ENCODE measurements around the gene C3orf80. TPM values are rescaled to one million over a fixed set of nuclear protein-coding genes. Genes with fewer than 3 reads are reported as not detected.
"Not testable (repeated sequence)": the region's sequence is repeated elsewhere in the genome, so short reads cannot be mapped to it uniquely, and the experiment has no call there.

C3orf80 gene
- total and polyA plus RNA-seq, 5 donors from 2014 or later: 0.15 TPM; not detected in 4

DNA sequence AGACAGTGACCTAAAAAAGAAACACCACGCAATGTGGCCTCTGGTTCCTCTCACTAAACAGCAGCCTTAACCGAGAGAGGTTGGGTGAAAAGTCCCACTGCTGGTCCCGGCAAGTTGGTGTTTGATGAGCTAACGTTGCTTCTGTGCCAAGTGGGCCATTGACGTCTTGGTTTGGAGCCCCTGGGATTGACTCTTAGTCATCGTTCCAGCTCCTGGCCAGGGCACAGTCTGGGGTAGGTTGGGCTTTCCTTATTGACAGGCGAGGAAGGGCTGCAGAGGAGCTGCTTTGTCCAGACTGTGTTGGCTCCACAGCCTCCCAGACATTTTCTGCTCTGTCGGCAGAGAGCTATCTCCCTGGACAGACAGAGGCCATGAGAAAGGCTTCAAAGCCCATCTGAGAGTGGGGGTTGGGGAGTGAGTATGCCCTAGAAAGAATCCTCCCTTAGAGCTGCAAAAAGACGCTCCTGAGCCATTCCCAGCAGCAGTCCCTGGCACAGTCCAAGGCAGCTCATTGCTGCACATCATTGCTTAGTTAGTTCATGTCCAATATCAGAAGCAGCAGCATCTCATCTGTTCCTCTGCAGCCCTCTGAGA is 28.6 kb upstream of the C3orf80 start:
- H3K27me3 Mint-ChIP-seq: no peaks in the 10 kb centered on the region
- no peak overlapping the region for H3K27ac ChIP-seq (ENCODE audit: insufficient read depth, low read length, poor library complexity, severe bottlenecking)
- H3K27ac Mint-ChIP-seq: no peak overlapping the region
- no peaks in the 10 kb centered on the region for H3K4me1 Mint-ChIP-seq
- no peaks in the 10 kb centered on the region for H3K36me3 Mint-ChIP-seq
- H3K36me3 ChIP-seq (ENCODE audit: control insufficient read depth, insufficient read depth, low read length): no peaks in the 10 kb centered on the region
- DNase-seq: no peak
- no peak for ATAC-seq (ENCODE audit: low read depth in 2 of 2)
- no peaks in the 10 kb centered on the region for H3K4me1 ChIP-seq (ENCODE audit: control insufficient read depth, insufficient read depth, low read length, poor library complexity, severe bottlenecking)
- no peaks in the 10 kb centered on the region for H3K9me3 ChIP-seq (ENCODE audit: control insufficient read depth in 2 of 2, low read length in 2 of 2)
- H3K4me3 Mint-ChIP-seq: no peak overlapping the region
- no peaks in the 10 kb centered on the region for H3K27me3 ChIP-seq (ENCODE audit: control insufficient read depth, insufficient read depth, low read length)
- peaks cover 0 to 2% (median 0%) of the 10 kb centered on the region in 7 donors for H3K9me3 Mint-ChIP-seq
- no peak overlapping the region for H3K4me3 ChIP-seq (ENCODE audit: low read depth, low read length)

DNA sequence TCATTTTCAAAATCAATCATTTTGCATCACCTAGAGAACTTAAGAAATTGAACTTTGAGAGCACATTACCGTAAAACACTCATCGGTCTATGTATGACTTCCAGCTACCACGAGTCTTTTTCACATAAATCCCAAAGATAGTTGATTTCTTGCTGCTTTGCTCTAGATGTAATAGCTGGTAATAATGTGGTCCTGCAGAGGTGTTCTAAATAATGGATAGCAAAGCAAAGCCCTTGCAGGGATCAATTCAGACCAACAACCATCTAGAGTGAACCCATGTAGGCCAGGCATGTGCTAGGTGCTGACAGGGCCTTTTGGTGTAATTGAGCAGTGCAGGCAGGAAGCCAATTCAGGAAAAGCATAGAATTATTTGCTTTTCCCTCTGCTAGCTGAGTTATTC is 26.1 kb upstream of the C3orf80 start:
- no peak for ATAC-seq (ENCODE audit: low read depth in 2 of 2)
- Histone ChIP-seq H3K4me3 (ENCODE audit: low read depth, low read length) (no peak overlapping the region), H3K9me3 (ENCODE audit: control insufficient read depth in 2 of 2, low read length in 2 of 2) (no peaks in the 10 kb centered on the region), H3K4me1 (ENCODE audit: control insufficient read depth, insufficient read depth, low read length, poor library complexity, severe bottlenecking) (no peaks in the 10 kb centered on the region), H3K36me3 (ENCODE audit: control insufficient read depth, insufficient read depth, low read length) (no peaks in the 10 kb centered on the region), H3K27ac (ENCODE audit: insufficient read depth, low read length, poor library complexity, severe bottlenecking) (no peak overlapping the region), H3K27me3 (ENCODE audit: control insufficient read depth, insufficient read depth, low read length) (no peaks in the 10 kb centered on the region)
- no peak for DNase-seq
- Mint-ChIP-seq H3K9me3 (peaks cover 0 to 2% (median 0%) of the 10 kb centered on the region in 7 donors), H3K36me3 (no peaks in the 10 kb centered on the region), H3K27ac (no peak overlapping the region), H3K4me1 (no peaks in the 10 kb centered on the region), H3K27me3 (no peaks in the 10 kb centered on the region), H3K4me3 (no peak overlapping the region)

DNA sequence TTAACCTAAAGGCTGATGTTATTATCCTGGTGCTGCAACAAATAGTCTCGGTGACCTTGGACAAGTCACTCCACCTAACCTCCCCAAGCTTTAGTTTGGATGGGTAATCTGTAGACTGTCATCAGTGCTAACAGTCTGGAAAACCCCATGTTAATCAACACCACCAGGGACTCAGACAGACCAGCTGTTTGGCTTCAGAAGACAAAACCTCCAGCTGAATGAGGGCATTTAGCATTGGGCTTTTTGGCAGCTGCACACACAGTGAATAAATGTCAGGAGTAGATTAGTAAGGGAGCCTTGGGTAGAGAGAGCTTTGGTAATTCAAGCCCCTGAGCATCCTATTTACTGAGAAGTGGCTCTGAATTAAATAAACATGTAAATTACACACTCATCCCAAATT is 24.9 kb upstream of the C3orf80 start:
- Mint-ChIP-seq H3K4me1 (no peaks in the 10 kb centered on the region), H3K9me3 (peaks cover 0 to 2% (median 0%) of the 10 kb centered on the region in 7 donors), H3K27me3 (no peaks in the 10 kb centered on the region), H3K4me3 (no peak overlapping the region), H3K36me3 (no peaks in the 10 kb centered on the region), H3K27ac (no peak overlapping the region)
- Histone ChIP-seq H3K36me3 (ENCODE audit: control insufficient read depth, insufficient read depth, low read length) (no peaks in the 10 kb centered on the region), H3K27me3 (ENCODE audit: control insufficient read depth, insufficient read depth, low read length) (no peaks in the 10 kb centered on the region), H3K4me1 (ENCODE audit: control insufficient read depth, insufficient read depth, low read length, poor library complexity, severe bottlenecking) (no peaks in the 10 kb centered on the region), H3K4me3 (ENCODE audit: low read depth, low read length) (no peak overlapping the region), H3K27ac (ENCODE audit: insufficient read depth, low read length, poor library complexity, severe bottlenecking) (no peak overlapping the region), H3K9me3 (ENCODE audit: control insufficient read depth in 2 of 2, low read length in 2 of 2) (no peaks in the 10 kb centered on the region)
- DNase-seq (no peak), ATAC-seq (ENCODE audit: low read depth in 2 of 2) (no peak)

DNA sequence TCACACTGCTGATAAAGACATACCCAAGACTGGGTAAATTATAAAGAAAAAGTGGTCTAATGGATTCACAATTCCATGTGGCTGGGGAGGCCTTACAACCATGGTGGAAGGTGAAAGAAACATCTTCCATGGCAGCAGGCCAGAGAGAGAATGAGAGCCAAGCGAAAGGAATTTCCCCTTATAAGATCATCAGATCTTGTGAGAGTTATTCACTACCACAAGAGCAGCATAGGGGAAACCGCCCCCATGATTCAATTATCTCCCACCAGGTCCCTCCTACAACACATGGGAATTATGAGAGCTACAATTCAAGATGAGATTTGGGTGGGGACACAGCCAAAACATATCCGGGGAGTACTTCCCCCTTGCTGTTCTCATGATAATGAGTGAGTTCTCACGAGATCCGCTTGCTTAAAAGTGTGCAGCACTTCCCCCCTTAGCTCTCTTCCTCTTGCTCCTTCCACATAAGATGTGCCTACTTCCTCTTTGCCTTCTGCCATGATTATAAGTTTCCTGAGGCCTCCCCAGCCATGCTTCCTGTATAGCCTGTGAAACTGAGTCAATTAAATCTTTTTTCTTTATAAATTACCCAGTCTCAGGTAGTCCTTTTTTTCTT is 20.7 kb upstream of the C3orf80 start:
- H3K4me1 Mint-ChIP-seq; H3K27me3 ChIP-seq (ENCODE audit: control insufficient read depth, insufficient read depth, low read length); H3K36me3 ChIP-seq (ENCODE audit: control insufficient read depth, insufficient read depth, low read length); H3K4me3 ChIP-seq (ENCODE audit: low read depth, low read length); H3K4me3 Mint-ChIP-seq; H3K4me1 ChIP-seq (ENCODE audit: control insufficient read depth, insufficient read depth, low read length, poor library complexity, severe bottlenecking); ATAC-seq (ENCODE audit: low read depth in 2 of 2); H3K36me3 Mint-ChIP-seq; H3K9me3 ChIP-seq (ENCODE audit: control insufficient read depth in 2 of 2, low read length in 2 of 2); H3K27ac Mint-ChIP-seq; H3K27me3 Mint-ChIP-seq; H3K9me3 Mint-ChIP-seq; H3K27ac ChIP-seq (ENCODE audit: insufficient read depth, low read length, poor library complexity, severe bottlenecking); DNase-seq: not testable (repeated sequence)

DNA sequence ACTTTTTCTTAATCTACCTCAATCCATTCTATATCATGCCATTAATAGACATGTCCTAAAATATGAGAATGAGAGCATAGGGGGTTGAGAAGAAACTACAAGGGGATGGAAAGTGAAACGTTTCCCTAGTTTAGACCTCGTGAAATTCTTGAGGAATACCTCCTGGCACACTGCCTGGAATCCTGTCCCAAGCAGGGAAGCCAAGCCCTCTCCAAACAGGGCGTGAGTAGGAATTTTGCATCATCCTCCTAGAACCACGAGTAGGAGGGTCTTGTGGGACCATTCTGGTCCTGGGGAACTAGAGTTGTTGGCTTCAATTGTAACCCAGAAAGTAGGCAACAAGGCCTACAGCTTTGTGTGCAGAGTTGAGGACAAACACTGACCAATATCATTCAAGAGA is 19.6 kb upstream of the C3orf80 start:
- Mint-ChIP-seq H3K27ac (no peak overlapping the region), H3K9me3 (peaks cover 0 to 2% (median 0%) of the 10 kb centered on the region in 7 donors), H3K27me3 (peaks cover 2% of the 10 kb centered on the region), H3K4me1 (peaks cover 0 to 4% (median 0%) of the 10 kb centered on the region in 4 donors), H3K36me3 (no peaks in the 10 kb centered on the region), H3K4me3 (no peak overlapping the region)
- H3K4me3 ChIP-seq (ENCODE audit: low read depth, low read length): no peak overlapping the region
- ATAC-seq (ENCODE audit: low read depth in 2 of 2): no peak
- DNase-seq: no peak
- no peaks in the 10 kb centered on the region for H3K36me3 ChIP-seq (ENCODE audit: control insufficient read depth, insufficient read depth, low read length)
- H3K9me3 ChIP-seq (ENCODE audit: control insufficient read depth in 2 of 2, low read length in 2 of 2): no peaks in the 10 kb centered on the region
- peaks cover 5% of the 10 kb centered on the region for H3K27me3 ChIP-seq (ENCODE audit: control insufficient read depth, insufficient read depth, low read length)
- H3K27ac ChIP-seq (ENCODE audit: insufficient read depth, low read length, poor library complexity, severe bottlenecking): no peak overlapping the region
- H3K4me1 ChIP-seq (ENCODE audit: control insufficient read depth, insufficient read depth, low read length, poor library complexity, severe bottlenecking): no peaks in the 10 kb centered on the region

DNA sequence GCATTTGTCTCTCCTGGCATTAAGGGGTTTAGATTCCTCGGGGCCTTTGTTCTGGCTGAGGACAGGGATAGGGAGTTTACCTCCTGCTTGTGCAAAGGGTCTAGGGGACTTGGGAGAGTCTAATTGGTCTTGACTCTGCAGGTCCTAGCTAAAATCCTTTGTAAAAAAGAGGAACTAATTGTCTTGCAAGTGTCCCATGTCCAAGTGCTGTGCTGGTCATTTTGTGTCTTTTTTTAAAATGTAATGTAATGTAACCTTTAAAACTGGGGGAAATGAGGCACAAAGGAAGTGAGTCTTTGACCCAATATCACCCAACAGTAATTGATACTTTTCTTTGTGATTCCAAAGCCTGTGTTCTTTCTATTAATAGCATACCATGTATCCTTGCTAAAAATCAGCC is 14.9 kb upstream of the C3orf80 start:
- no peak overlapping the region for H3K27ac ChIP-seq (ENCODE audit: insufficient read depth, low read length, poor library complexity, severe bottlenecking)
- DNase-seq: no peak
- H3K4me3 Mint-ChIP-seq: no peak overlapping the region
- H3K36me3 Mint-ChIP-seq: no peaks in the 10 kb centered on the region
- H3K9me3 Mint-ChIP-seq: no peaks in the 10 kb centered on the region
- ATAC-seq (ENCODE audit: low read depth in 2 of 2): no peak
- no peaks in the 10 kb centered on the region for H3K36me3 ChIP-seq (ENCODE audit: control insufficient read depth, insufficient read depth, low read length)
- no peak overlapping the region for H3K4me3 ChIP-seq (ENCODE audit: low read depth, low read length)
- H3K4me1 Mint-ChIP-seq: peaks cover 0 to 4% (median 0%) of the 10 kb centered on the region in 4 donors
- H3K27me3 ChIP-seq (ENCODE audit: control insufficient read depth, insufficient read depth, low read length): peaks cover 19% of the 10 kb centered on the region
- no peaks in the 10 kb centered on the region for H3K9me3 ChIP-seq (ENCODE audit: control insufficient read depth in 2 of 2, low read length in 2 of 2)
- H3K27ac Mint-ChIP-seq: no peak overlapping the region
- peaks cover 33% of the 10 kb centered on the region for H3K27me3 Mint-ChIP-seq
- no peaks in the 10 kb centered on the region for H3K4me1 ChIP-seq (ENCODE audit: control insufficient read depth, insufficient read depth, low read length, poor library complexity, severe bottlenecking)

DNA sequence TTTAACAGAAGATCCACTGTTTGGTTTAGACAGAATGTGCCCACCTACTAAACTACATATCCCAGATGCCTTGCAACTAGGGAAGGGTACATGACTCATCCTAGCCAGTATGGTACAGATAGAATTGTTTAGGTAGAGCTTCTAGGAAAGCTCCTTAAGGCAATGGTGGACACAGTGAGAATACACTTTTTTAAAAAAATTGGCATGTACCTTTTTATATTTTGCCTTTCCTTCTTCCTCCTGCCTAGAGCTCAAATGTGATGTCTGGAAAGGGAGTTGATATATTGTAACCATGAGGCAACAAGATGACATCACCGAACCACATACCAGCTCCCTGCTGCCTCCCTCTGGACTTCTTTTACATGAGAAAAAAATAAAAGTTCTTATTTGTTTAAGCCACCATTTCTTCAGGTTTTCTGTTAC is 14.4 kb upstream of the C3orf80 start:
- H3K36me3 Mint-ChIP-seq: no peaks in the 10 kb centered on the region
- peaks cover 0 to 4% (median 0%) of the 10 kb centered on the region in 4 donors for H3K4me1 Mint-ChIP-seq
- DNase-seq: no peak
- Histone ChIP-seq H3K27ac (ENCODE audit: insufficient read depth, low read length, poor library complexity, severe bottlenecking) (no peak overlapping the region), H3K9me3 (ENCODE audit: control insufficient read depth in 2 of 2, low read length in 2 of 2) (no peaks in the 10 kb centered on the region), H3K27me3 (ENCODE audit: control insufficient read depth, insufficient read depth, low read length) (peaks cover 20% of the 10 kb centered on the region), H3K36me3 (ENCODE audit: control insufficient read depth, insufficient read depth, low read length) (no peaks in the 10 kb centered on the region), H3K4me3 (ENCODE audit: low read depth, low read length) (no peak overlapping the region), H3K4me1 (ENCODE audit: control insufficient read depth, insufficient read depth, low read length, poor library complexity, severe bottlenecking) (no peaks in the 10 kb centered on the region)
- H3K27me3 Mint-ChIP-seq: peaks cover 33% of the 10 kb centered on the region
- no peak overlapping the region for H3K27ac Mint-ChIP-seq
- H3K9me3 Mint-ChIP-seq: no peaks in the 10 kb centered on the region
- no peak for ATAC-seq (ENCODE audit: low read depth in 2 of 2)
- H3K4me3 Mint-ChIP-seq: no peak overlapping the region

DNA sequence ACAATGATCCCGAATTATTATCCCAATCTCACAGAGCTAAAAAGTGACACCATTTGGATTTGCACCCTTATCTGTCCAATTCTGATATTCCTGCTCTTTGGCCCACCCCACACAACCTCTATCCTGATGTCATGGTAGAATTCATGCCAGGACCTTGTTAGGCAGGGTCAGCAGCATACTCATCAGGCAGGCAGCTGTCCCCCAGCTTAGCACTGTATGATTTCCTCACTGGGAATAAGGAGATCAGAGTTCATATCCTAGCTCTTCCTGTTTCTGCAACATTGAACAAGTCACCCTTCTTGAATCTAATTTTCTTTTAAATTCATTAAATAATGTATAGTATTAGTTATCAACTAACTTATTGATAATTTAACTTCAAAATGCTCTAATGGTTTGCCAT is 12.0 kb upstream of the C3orf80 start:
- Mint-ChIP-seq H3K4me1 (peaks cover 0 to 4% (median 0%) of the 10 kb centered on the region in 4 donors), H3K27ac (no peak overlapping the region), H3K4me3 (no peak overlapping the region), H3K27me3 (peaks cover 48% of the 10 kb centered on the region), H3K36me3 (no peaks in the 10 kb centered on the region), H3K9me3 (no peaks in the 10 kb centered on the region)
- peaks cover 23% of the 10 kb centered on the region for H3K27me3 ChIP-seq (ENCODE audit: control insufficient read depth, insufficient read depth, low read length)
- ATAC-seq (ENCODE audit: low read depth in 2 of 2) (no peak), DNase-seq (no peak)
- H3K27ac ChIP-seq (ENCODE audit: insufficient read depth, low read length, poor library complexity, severe bottlenecking): no peak overlapping the region
- no peaks in the 10 kb centered on the region for H3K36me3 ChIP-seq (ENCODE audit: control insufficient read depth, insufficient read depth, low read length)
- no peaks in the 10 kb centered on the region for H3K9me3 ChIP-seq (ENCODE audit: control insufficient read depth in 2 of 2, low read length in 2 of 2)
- H3K4me1 ChIP-seq (ENCODE audit: control insufficient read depth, insufficient read depth, low read length, poor library complexity, severe bottlenecking): no peaks in the 10 kb centered on the region
- no peak overlapping the region for H3K4me3 ChIP-seq (ENCODE audit: low read depth, low read length)
